ENCODE data around the gene AKAP12.

DNA sequence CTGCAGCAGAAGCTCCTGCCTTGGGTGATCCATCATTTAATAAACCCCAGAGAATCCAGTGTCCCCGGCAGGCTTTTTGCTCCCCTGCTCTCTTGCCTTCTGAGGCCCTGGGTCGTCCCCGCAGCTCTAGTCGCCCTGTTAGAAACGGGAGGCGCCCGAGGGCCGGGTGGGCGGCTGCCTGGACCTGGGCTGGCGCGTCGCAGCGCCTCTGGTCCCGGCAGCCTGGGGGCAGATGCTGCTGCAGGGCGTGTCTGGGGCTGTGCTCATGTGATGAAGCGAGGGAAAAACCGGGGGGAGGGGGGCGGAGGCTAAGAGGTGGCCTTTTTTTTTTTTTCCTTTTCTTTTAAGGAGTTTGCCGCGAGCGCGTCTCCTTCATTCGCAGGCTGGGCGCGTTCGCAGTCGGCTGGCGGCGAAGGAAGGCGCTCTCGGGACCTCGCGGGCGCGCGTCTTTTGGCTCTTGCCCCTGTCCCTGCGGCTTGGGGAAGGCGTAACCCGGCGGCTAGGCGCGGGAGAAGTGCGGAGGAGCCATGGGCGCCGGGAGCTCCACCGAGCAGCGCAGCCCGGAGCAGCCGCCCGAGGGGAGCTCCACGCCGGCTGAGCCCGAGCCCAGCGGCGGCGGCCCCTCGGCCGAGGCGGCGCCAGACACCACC is 394 bp downstream of the AKAP12 start:
- TF ChIP-seq, protein P1, sequence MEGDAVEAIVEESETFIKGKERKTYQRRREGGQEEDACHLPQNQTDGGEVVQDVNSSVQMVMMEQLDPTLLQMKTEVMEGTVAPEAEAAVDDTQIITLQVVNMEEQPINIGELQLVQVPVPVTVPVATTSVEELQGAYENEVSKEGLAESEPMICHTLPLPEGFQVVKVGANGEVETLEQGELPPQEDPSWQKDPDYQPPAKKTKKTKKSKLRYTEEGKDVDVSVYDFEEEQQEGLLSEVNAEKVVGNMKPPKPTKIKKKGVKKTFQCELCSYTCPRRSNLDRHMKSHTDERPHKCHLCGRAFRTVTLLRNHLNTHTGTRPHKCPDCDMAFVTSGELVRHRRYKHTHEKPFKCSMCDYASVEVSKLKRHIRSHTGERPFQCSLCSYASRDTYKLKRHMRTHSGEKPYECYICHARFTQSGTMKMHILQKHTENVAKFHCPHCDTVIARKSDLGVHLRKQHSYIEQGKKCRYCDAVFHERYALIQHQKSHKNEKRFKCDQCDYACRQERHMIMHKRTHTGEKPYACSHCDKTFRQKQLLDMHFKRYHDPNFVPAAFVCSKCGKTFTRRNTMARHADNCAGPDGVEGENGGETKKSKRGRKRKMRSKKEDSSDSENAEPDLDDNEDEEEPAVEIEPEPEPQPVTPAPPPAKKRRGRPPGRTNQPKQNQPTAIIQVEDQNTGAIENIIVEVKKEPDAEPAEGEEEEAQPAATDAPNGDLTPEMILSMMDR (IDR thresholded peaks at IDR 0.05): peak; percentile 11
- no peak for TF ChIP-seq EZH2phosphoT487 (IDR thresholded peaks at IDR 0.05)
